GM12878 (cell line): ENCODE data around the gene CFAP61. TPM values are rescaled to one million over a fixed set of nuclear protein-coding genes. Genes with fewer than 3 reads are reported as not detected.

Experiments used
- ATAC-seq: fragments of 200-7000 bp; cut with Tn5 transposase; 3 replicates; pipeline ENCODE4 v1.9.1; 2020; ENCODE audit warnings: mild to moderate bottlenecking, moderate library complexity
- BruUV-seq: library from RNA; stranded (reverse); fragments of 400-500 nt; replicated peaks from 2 replicates; lab custom pipeline; 2021; lab: Mats Ljungman, UMichigan
- CTCF ChIA-PET: fragments of 300-600 bp; sonication (Branson Sonifier 250); formaldehyde crosslinking; extraction: SDS; loops from one replicate; lab custom pipeline; 2021; ENCODE audit warnings: inconsistent platforms; lab: Yijun Ruan, JAX
- POLR2A ChIA-PET: fragments of 350-600 bp; formaldehyde crosslinking; extraction: SDS; loops from one replicate; lab custom pipeline; 2021; ENCODE audit warnings: inconsistent platforms; lab: Charles Lee
- RAD21 ChIA-PET: fragments of 300-600 bp; sonication (Branson Sonifier 250); formaldehyde crosslinking; loops from one replicate; lab custom pipeline; 2023; ENCODE audit warnings: antibody characterized with exemption; ENCODE audit not compliant: unreplicated experiment; lab: Charles Lee
- SMC1A ChIA-PET: fragments of 300-600 bp; sonication (Branson Sonifier 250); formaldehyde crosslinking; loops from one replicate; lab custom pipeline; 2023; ENCODE audit not compliant: unreplicated experiment, uncharacterized antibody; lab: Charles Lee
- DNase-seq: peaks from one replicate; pipeline ENCODE4 v3.0.0-alpha.2; 2011; ENCODE audit warnings: low read depth, low spot score
- FAIRE-seq: peaks from 3 replicates; lab custom pipeline; 2011; peaks lifted over from hg19 to GRCh38; lab: Jason Lieb, UNC
- H2AFZ ChIP-seq: 2 replicates; pipeline ENCODE4 v1.6.0; 2011; ENCODE audit warnings: low read depth, low read length, control low read depth; ENCODE audit not compliant: control insufficient read depth
- H3K27ac ChIP-seq: 2 replicates; pipeline ENCODE4 v1.5.1; 2011; ENCODE audit warnings: control low read depth; ENCODE audit not compliant: control insufficient read depth, insufficient read depth
- H3K27me3 ChIP-seq, 2 experiments: replicated peaks in 1 of 2; 2 replicates each; pipeline versions ENCODE4 v1.6.0 to v1.6.1; 2011; ENCODE audit warnings: low read length in 1 of 2; ENCODE audit not compliant: control insufficient read depth in 2 of 2, insufficient read depth in 2 of 2
- H3K36me3 ChIP-seq, 2 experiments: 2 replicates each; pipeline ENCODE4 v1.5.1; 2011; ENCODE audit warnings: low read length in 1 of 2; ENCODE audit not compliant: control insufficient read depth in 2 of 2, insufficient read depth in 2 of 2
- H3K4me1 ChIP-seq: 2 replicates; pipeline ENCODE4 v1.6.1; 2011; ENCODE audit warnings: mild to moderate bottlenecking, low read length, moderate library complexity, mixed read lengths; ENCODE audit not compliant: control insufficient read depth, insufficient read depth
- H3K4me2 ChIP-seq: 2 replicates; pipeline ENCODE4 v1.6.0; 2011; ENCODE audit warnings: control low read depth; ENCODE audit not compliant: control insufficient read depth, insufficient read depth
- H3K4me3 ChIP-seq: fragments of 200-600 bp; sonication (generic); 2 replicates; pipeline ENCODE4 v1.5.1; 2016
- H3K79me2 ChIP-seq: 2 replicates; pipeline ENCODE4 v1.6.0; 2011; ENCODE audit warnings: low read length; ENCODE audit not compliant: control insufficient read depth, insufficient read depth
- H3K9ac ChIP-seq: 2 replicates; pipeline ENCODE4 v1.8.0; 2011; ENCODE audit warnings: low read length, control low read depth, mixed read lengths; ENCODE audit not compliant: control insufficient read depth, insufficient read depth
- H3K9me3 ChIP-seq: replicated peaks from 3 replicates; pipeline ENCODE4 v1.5.1; 2011; ENCODE audit warnings: mild to moderate bottlenecking, low read length; ENCODE audit not compliant: control insufficient read depth, insufficient read depth
- H4K20me1 ChIP-seq: 2 replicates; pipeline ENCODE4 v1.6.0; 2011; ENCODE audit not compliant: control insufficient read depth, insufficient read depth
- ASH2L ChIP-seq: fragments of 300-600, 200-600 bp; sonication (generic); IDR thresholded peaks from 2 replicates; pipeline ENCODE4 v1.6.1; 2017; ENCODE audit warnings: low read depth, mild to moderate bottlenecking, borderline replicate concordance
- BCL11A ChIP-seq: IDR thresholded peaks from 2 replicates; pipeline ENCODE4 v1.6.1; 2011; ENCODE audit warnings: low read depth, low read length
- E4F1 ChIP-seq: fragments of 450-650 bp; IDR thresholded peaks from 2 replicates; pipeline ENCODE4 v1.6.1; 2018; ENCODE audit warnings: borderline replicate concordance, mild to moderate bottlenecking; ENCODE audit not compliant: partially characterized antibody
- FOXK2 ChIP-seq: fragments of 450-650 bp; IDR thresholded peaks from 2 replicates; pipeline ENCODE4 v1.6.1; 2017; ENCODE audit warnings: mild to moderate bottlenecking, moderate library complexity
- KAT2A ChIP-seq: conservative IDR thresholded peaks from 2 replicates; pipeline ENCODE4 v1.6.1; 2011; ENCODE audit warnings: low read depth, low read length; ENCODE audit not compliant: control insufficient read depth
- LARP7 ChIP-seq: fragments of 450-650 bp; IDR thresholded peaks from 2 replicates; pipeline ENCODE4 v1.6.1; 2017; ENCODE audit warnings: mild to moderate bottlenecking
- NFYA ChIP-seq: IDR thresholded peaks from 2 replicates; pipeline ENCODE4 v1.6.1; 2011; ENCODE audit warnings: low read depth, mild to moderate bottlenecking, low read length, improper control_type of control experiment, borderline replicate concordance
- PBX3 ChIP-seq: IDR thresholded peaks from 2 replicates; pipeline ENCODE4 v1.6.1; 2011; ENCODE audit warnings: mild to moderate bottlenecking, low read depth, low read length, moderate library complexity; ENCODE audit not compliant: insufficient replicate concordance
- RUNX3 ChIP-seq: IDR thresholded peaks from 2 replicates; pipeline ENCODE4 v1.6.1; 2012; ENCODE audit warnings: low read length, inconsistent platforms
- TARDBP ChIP-seq: IDR thresholded peaks from 2 replicates; pipeline ENCODE4 v1.6.1; 2016; ENCODE audit warnings: borderline replicate concordance
- TBL1XR1 ChIP-seq: IDR thresholded peaks from 2 replicates; pipeline ENCODE4 v1.6.1; 2012; ENCODE audit warnings: low read depth, low read length, improper control_type of control experiment
- ZNF24 ChIP-seq: fragments of 450-650 bp; IDR thresholded peaks from 2 replicates; pipeline ENCODE4 v1.6.1; 2017; ENCODE audit warnings: antibody characterized with exemption, mild to moderate bottlenecking
- WGBS: methylation state at CpG from one replicate; pipeline ENCODE4 v1.1.6; 2016; ENCODE audit warnings: low lambda C conversion rate; ENCODE audit not compliant: insufficient replicate concordance, insufficient coverage; ENCODE audit errors: missing lambda C conversion rate; 5-methylcytosine and 5-hydroxymethylcytosine counted together
- in situ Hi-C: fragments of 300-500 bp; cut with MboI; formaldehyde crosslinking; loops from 9 replicates; pipeline ENCODE4 v1.14.3; 2018; ENCODE audit warnings: mixed read lengths
- intact Hi-C: fragments of 100-400 bp; cut with micrococcal nuclease; formaldehyde crosslinking; loops from one replicate; pipeline ENCODE4 v1.14.2; 2022; ENCODE audit not compliant: unreplicated experiment
- polyA plus RNA-seq, 11 experiments: library from polyadenylated mRNA; depleted of rRNA in 4 of 11; unstranded in 6 of 11; stranded (reverse) in 5 of 11; fragments of >200 nt; fragmentation: Nextera tagmentation in 4 of 11; fragmentation: Illumina TruSeq in 1 of 11; extraction: Ambion mirVana in 4 of 11; extraction: Trizol in 1 of 11; gene quantifications; 1 replicate in 1 of 11; 2 replicates in 10 of 11; pipeline versions ENCODE4 v1.2.1 to v1.2.3, GENCODE V29; 2011 to 2016; ENCODE audit warnings: inconsistent platforms in 2 of 11, missing spikeins in 2 of 11, low read depth in 1 of 11
- total RNA-seq, 4 experiments: library from RNA; depleted of rRNA in 3 of 4; stranded (reverse); fragments of >200 nt in 3 of 4; fragmentation: Illumina TruSeq in 1 of 4; extraction: Trizol in 1 of 4; gene quantifications; 2 replicates each; pipeline versions ENCODE4 v1.2.1 to v1.2.3, GENCODE V29; 2013 to 2021
- TF ChIP-seq, protein P1 (sequence below): fragments of 450-650 bp; IDR thresholded peaks from 2 replicates; pipeline ENCODE4 v1.6.1; 2016; ENCODE audit warnings: mild to moderate bottlenecking

The CFAP61 gene
- total and polyA plus RNA-seq, 10 of the 15 experiments (the other 5 are each of a cell fraction or from before 2014, with no cell fraction given), result 0.11 to 0.41 (median 0.24) TPM; not detected in 7

DNA sequence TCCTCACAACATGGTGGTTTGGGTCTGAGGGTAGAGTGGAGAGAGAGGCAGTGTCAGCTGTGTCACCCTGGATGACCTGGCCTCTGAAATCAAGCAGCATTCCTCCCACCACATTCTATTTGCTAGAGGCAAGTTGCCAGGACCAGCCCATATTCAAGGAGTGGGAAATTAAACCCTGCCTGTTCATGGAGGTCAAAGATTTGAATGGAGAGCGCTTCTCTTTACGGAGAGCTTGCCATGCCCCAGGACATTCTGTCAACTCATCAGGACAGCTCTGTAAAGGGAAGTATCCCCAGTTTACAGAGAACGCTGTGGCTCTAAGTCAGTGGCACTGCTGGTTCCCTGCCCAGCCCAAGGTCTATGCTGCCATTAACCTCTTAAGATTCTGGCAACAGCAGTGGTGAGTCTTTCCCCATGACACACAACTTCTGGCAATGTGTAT is 225.6 kb downstream of the CFAP61 start (continued):
- TF ChIP-seq, protein P1, sequence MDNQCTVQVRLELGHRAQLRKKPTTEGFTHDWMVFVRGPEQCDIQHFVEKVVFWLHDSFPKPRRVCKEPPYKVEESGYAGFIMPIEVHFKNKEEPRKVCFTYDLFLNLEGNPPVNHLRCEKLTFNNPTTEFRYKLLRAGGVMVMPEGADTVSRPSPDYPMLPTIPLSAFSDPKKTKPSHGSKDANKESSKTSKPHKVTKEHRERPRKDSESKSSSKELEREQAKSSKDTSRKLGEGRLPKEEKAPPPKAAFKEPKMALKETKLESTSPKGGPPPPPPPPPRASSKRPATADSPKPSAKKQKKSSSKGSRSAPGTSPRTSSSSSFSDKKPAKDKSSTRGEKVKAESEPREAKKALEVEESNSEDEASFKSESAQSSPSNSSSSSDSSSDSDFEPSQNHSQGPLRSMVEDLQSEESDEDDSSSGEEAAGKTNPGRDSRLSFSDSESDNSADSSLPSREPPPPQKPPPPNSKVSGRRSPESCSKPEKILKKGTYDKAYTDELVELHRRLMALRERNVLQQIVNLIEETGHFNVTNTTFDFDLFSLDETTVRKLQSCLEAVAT, result no peak
- no peak for TF ChIP-seq ASH2L
- TF ChIP-seq BCL11A, result no peak
- TF ChIP-seq TARDBP, result no peak
- TF ChIP-seq LARP7, result no peak
- no peak for TF ChIP-seq KAT2A
- no peak for TF ChIP-seq ZNF24
- TF ChIP-seq FOXK2, result no peak
- no peak for TF ChIP-seq TBL1XR1

DNA sequence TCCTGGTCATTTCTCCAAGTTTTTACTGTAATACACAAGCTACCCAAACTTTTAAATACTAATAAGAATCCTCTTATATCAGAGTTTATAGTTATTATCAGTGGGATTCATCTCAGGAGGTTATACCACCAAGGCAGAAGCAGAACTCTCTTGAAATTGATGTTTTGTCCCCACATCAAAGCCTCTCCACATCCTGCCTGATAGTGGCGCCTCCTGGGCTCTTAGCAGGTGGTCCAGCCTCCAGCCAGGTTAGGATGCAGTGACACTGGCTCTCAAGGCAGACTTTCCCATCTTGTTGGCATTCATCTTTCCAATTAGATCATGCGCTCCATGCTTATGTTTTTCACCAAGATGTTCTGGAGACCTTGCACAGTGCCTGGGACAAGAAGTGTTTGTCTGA is 233.7 kb downstream of the CFAP61 start:
- SMC1A ChIA-PET, result no interaction called here
- no peak for TF ChIP-seq E4F1
- TF ChIP-seq PBX3, result no peak
- peak; percentile 68 for TF ChIP-seq RUNX3
- no peak for TF ChIP-seq NFYA
- H3K79me2 ChIP-seq, result no peaks in the 10 kb centered on the region
- H3K9ac ChIP-seq, result no peak overlapping the region
- no peaks in the 10 kb centered on the region for H4K20me1 ChIP-seq
- POLR2A ChIA-PET, result interaction anchor here (0.7 kb wide), 1 partner anchor 632 kb away, joined by 3 read pairs; no protein-coding TSS in a partner anchor
- no peaks in the 10 kb centered on the region for H3K27me3 ChIP-seq
- CTCF ChIA-PET, result interaction anchor here (1.3 kb wide), 1 partner anchor 307 kb away, joined by 3 read pairs; no protein-coding TSS in a partner anchor
- FAIRE-seq, result no peak
- H2AFZ ChIP-seq, result no peak overlapping the region
- RAD21 ChIA-PET, result no interaction called here
- no peak overlapping the region for H3K27ac ChIP-seq
- WGBS, result 50% methylated on average over 2 of the region's 2 CpGs
- no peak for ATAC-seq
- in situ Hi-C loops (no loop called here), intact Hi-C loops (no loop called here)
- no peaks in the 10 kb centered on the region for H3K4me1 ChIP-seq
- no peak overlapping the region for H3K4me3 ChIP-seq
- no TSS peak for BruUV-seq
- H3K36me3 ChIP-seq, result no peaks in the 10 kb centered on the region
- DNase-seq, result no peak
- H3K4me2 ChIP-seq, result no peak overlapping the region
- no peaks in the 10 kb centered on the region for H3K9me3 ChIP-seq
